IPS-18c (cell line): ENCODE results near the gene ENOX2.
"Not testable (repeated sequence)": the region's sequence is repeated elsewhere in the genome, so short reads cannot be mapped to it uniquely, and the experiment has no call there.

Source experiments
- H3K4me3 ChIP-seq: 2 replicates; pipeline ENCODE4 v1.7.0; 2013; ENCODE audit warnings: low read depth, mild to moderate bottlenecking, low read length, moderate library complexity; ENCODE audit not compliant: insufficient read depth
- H3K9me3 ChIP-seq: one replicate; pipeline ENCODE4 v1.6.1; 2013; ENCODE audit warnings: mild to moderate bottlenecking, low read length, moderate library complexity; ENCODE audit not compliant: control insufficient read depth, insufficient read depth

ENOX2 gene

GRCh38 chrX:130791870-130792269 is 111.1 kb downstream of the ENOX2 start:
- not testable (repeated sequence) for H3K9me3 ChIP-seq, H3K4me3 ChIP-seq

DNA sequence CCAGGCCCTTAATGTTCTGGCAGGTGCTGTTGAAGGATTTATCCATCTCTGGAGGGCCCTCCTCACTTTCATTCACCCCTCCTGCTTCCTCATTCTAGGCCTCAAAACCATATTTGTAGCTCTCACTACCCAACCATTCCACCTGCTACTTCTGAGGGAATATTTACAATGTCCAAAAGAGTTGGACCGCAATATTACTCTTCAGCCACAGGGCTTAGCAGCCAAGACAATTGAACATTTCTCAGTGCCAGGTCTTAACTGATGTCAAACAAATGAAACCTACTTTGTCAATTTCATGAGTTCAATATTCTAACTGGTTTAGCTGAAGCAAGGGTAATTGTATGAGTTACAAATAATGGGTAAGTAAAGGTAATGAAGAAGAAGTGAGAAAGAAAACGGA is 113.2 kb downstream of the ENOX2 start:
- no peak overlapping the region for H3K4me3 ChIP-seq
- H3K9me3 ChIP-seq = peaks cover 2% of the 10 kb centered on the region

GRCh38 chrX:130788786-130789581 is 114.0 kb downstream of the ENOX2 start:
- peaks cover 2% of the 10 kb centered on the region for H3K9me3 ChIP-seq
- H3K4me3 ChIP-seq = no peak overlapping the region

DNA sequence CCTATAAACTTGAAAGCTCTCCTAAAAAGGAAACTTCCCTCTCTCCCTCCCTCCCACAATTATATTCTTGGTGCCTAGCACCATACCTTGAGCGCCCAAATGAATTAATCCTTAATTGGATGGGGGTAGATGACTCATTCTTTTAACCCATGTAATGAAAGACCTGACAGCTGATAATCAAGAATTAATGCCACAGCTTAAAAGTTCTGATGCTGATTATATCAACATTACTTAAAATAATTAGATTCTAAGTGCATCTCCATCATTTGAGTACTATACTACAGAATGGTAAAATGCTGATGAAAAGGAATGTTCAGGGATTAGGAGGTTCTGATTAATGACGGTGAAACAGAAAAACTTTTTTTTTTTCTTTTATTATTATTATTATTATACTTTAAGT is 117.0 kb downstream of the ENOX2 start:
- no peaks in the 10 kb centered on the region for H3K9me3 ChIP-seq
- no peak overlapping the region for H3K4me3 ChIP-seq

GRCh38 chrX:130778773-130779172 is 124.2 kb downstream of the ENOX2 start:
- Histone ChIP-seq H3K4me3 (no peak overlapping the region), H3K9me3 (no peaks in the 10 kb centered on the region)

- Histone ChIP-seq H3K4me3 (no peak overlapping the region), H3K9me3 (no peaks in the 10 kb centered on the region)
These were observed 127.2 kb downstream of the ENOX2 start for GRCh38 chrX:130775849-130776248.

GRCh38 chrX:130772776-130773143 is 130.2 kb downstream of the ENOX2 start:
- no peak overlapping the region; the same call in 1 of the 2 replicates for H3K4me3 ChIP-seq
- no peaks in the 10 kb centered on the region for H3K9me3 ChIP-seq

- H3K4me3 ChIP-seq = no peak overlapping the region
These were observed 130.8 kb downstream of the ENOX2 start for GRCh38 chrX:130772105-130772775.

GRCh38 chrX:130771648-130772047 is 131.4 kb downstream of the ENOX2 start:
- no peaks in the 10 kb centered on the region for H3K9me3 ChIP-seq
- no peak overlapping the region for H3K4me3 ChIP-seq

More at GRCh38 chrX:130772105-130772775, 130.8 kb downstream of the ENOX2 start:
- no peaks in the 10 kb centered on the region for H3K9me3 ChIP-seq

DNA sequence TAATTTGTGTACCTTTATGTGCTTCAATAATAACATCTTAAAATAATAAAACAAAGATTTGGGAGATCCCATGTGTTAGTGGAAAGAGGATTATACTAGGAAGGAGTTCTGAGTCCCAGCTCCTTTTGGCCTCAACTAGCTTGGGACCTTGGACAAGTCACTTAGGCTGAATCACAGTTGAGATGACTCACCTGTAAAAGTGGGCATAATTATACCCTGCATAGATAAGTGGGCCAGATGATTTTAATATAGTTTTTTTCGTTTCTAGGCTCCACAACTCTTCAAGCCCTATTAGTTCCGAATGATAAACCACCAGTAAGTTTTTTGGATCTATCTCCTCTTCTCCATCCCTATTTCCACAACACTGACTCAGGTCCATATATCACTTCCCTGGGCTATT is 131.8 kb downstream of the ENOX2 start:
- Histone ChIP-seq H3K4me3 (no peak overlapping the region), H3K9me3 (no peaks in the 10 kb centered on the region)

- H3K9me3 ChIP-seq = no peaks in the 10 kb centered on the region
- H3K4me3 ChIP-seq = no peak overlapping the region
These were observed 132.4 kb downstream of the ENOX2 start for GRCh38 chrX:130770615-130771014.

- Histone ChIP-seq H3K9me3 (no peaks in the 10 kb centered on the region), H3K4me3 (no peak overlapping the region)
These were observed 133.2 kb downstream of the ENOX2 start for GRCh38 chrX:130769835-130770234.

GRCh38 chrX:130758072-130758471 is 144.9 kb downstream of the ENOX2 start:
- no peak overlapping the region for H3K4me3 ChIP-seq
- H3K9me3 ChIP-seq = no peaks in the 10 kb centered on the region

GRCh38 chrX:130756233-130756632 is 146.8 kb downstream of the ENOX2 start:
- H3K9me3 ChIP-seq = no peaks in the 10 kb centered on the region
- no peak overlapping the region for H3K4me3 ChIP-seq

- H3K9me3 ChIP-seq = no peaks in the 10 kb centered on the region
- no peak overlapping the region for H3K4me3 ChIP-seq
These were observed 148.7 kb downstream of the ENOX2 start for GRCh38 chrX:130754353-130754752.

GRCh38 chrX:130746709-130747342 is 156.2 kb downstream of the ENOX2 start:
- no peaks in the 10 kb centered on the region for H3K9me3 ChIP-seq
- H3K4me3 ChIP-seq = no peak overlapping the region

DNA sequence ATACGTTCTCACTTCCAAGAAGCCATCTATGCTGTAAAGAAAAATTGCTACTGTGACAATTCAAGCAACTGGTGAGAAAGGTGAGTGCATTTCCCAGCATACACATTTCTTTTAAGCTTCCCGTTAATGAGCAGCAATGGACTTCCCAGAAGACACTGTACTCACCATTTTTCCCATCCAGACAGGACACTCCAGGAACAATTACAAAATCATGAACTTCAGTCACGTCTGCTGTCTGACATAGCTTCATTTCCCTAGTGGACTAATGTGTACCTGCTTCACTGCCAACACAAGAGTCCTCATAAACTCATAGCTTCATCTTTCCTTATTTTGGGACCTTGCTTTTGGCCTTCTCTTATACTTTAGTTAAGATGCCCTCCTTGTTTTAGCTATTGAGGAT is 156.9 kb downstream of the ENOX2 start:
- no peak overlapping the region for H3K4me3 ChIP-seq
- no peaks in the 10 kb centered on the region for H3K9me3 ChIP-seq

- Histone ChIP-seq H3K9me3 (no peaks in the 10 kb centered on the region), H3K4me3 (no peak overlapping the region)
These were observed 161.4 kb downstream of the ENOX2 start for GRCh38 chrX:130741584-130741983.
